Naive thymus-derived CD4-positive, alpha-beta T cell (primary cell): ENCODE data around the gene APOH. TPM values are rescaled to one million over a fixed set of nuclear protein-coding genes. Genes with fewer than 3 reads are reported as not detected.

Source experiments
- ATAC-seq: fragments of 150-1000 bp; cut with Tn5 transposase; 2 replicates; pipeline ENCODE4 v1.10.0; 2021; ENCODE audit warnings: mild to moderate bottlenecking, moderate library complexity
- CTCF ChIA-PET: fragments of 350-600 bp; sonication (Branson Sonifier 250); formaldehyde crosslinking; loops from one replicate; lab custom pipeline; 2021; ENCODE audit warnings: antibody characterized with exemption; lab: Charles Lee
- POLR2A ChIA-PET: fragments of 350-600 bp; sonication (Branson Sonifier 250); formaldehyde crosslinking; loops from one replicate; lab custom pipeline; 2021; ENCODE audit warnings: antibody characterized with exemption, inconsistent platforms; lab: Charles Lee
- DNase-seq, 9 donors: peaks; one replicate each; pipeline versions ENCODE4 v3.0.0 to v3.0.0-alpha.2; 2020 to 2022; ENCODE audit warnings: mixed read lengths in 1 of 9
- H3K27ac ChIP-seq: one replicate; pipeline ENCODE4 v1.7.0; 2013; ENCODE audit warnings: mild to moderate bottlenecking, low read depth, low read length, moderate library complexity
- H3K27me3 ChIP-seq, 2 donors: one replicate each; pipeline ENCODE4 v1.7.0; 2013; ENCODE audit warnings: low read length in 2 of 2, mild to moderate bottlenecking in 2 of 2, moderate library complexity in 2 of 2; ENCODE audit not compliant: control insufficient read depth in 2 of 2, insufficient read depth in 2 of 2
- H3K36me3 ChIP-seq, 3 experiments: 1 replicate in 2 of 3; 2 replicates in 1 of 3; pipeline ENCODE4 v1.7.0; 2013; ENCODE audit warnings: low read length in 3 of 3, mild to moderate bottlenecking in 3 of 3, moderate library complexity in 1 of 3; ENCODE audit not compliant: insufficient read depth in 3 of 3, control insufficient read depth in 2 of 3
- H3K4me1 ChIP-seq, 2 donors: one replicate each; pipeline ENCODE4 v1.7.0; 2013; ENCODE audit warnings: low read length in 2 of 2, mild to moderate bottlenecking in 2 of 2, moderate library complexity in 1 of 2; ENCODE audit not compliant: control insufficient read depth in 2 of 2, insufficient read depth in 2 of 2
- H3K4me3 ChIP-seq: 2 replicates; pipeline ENCODE4 v1.7.0; 2013; ENCODE audit warnings: mild to moderate bottlenecking, low read length
- H3K9me3 ChIP-seq, 3 experiments: 1 replicate in 2 of 3; 2 replicates in 1 of 3; pipeline ENCODE4 v1.7.0; 2013; ENCODE audit warnings: low read length in 3 of 3; ENCODE audit not compliant: control insufficient read depth in 2 of 3
- H3K27ac Mint-ChIP-seq, 9 donors: one replicate each; pipeline ENCODE4 v1.8.0; 2020 to 2022; ENCODE audit warnings: mixed read lengths in 9 of 9, mild to moderate bottlenecking in 8 of 9, moderate library complexity in 5 of 9, inconsistent platforms in 2 of 9
- H3K27me3 Mint-ChIP-seq, 5 donors: one replicate each; pipeline ENCODE4 v1.8.0; 2021 to 2022; ENCODE audit warnings: mixed read lengths in 5 of 5, mild to moderate bottlenecking in 1 of 5
- H3K36me3 Mint-ChIP-seq, 5 donors: one replicate each; pipeline ENCODE4 v1.8.0; 2020 to 2022; ENCODE audit warnings: mixed read lengths in 5 of 5, mild to moderate bottlenecking in 3 of 5, inconsistent platforms in 1 of 5
- H3K4me1 Mint-ChIP-seq, 7 donors: one replicate each; pipeline ENCODE4 v1.8.0; 2020 to 2022; ENCODE audit warnings: mixed read lengths in 7 of 7, mild to moderate bottlenecking in 3 of 7, inconsistent platforms in 1 of 7
- H3K4me3 Mint-ChIP-seq, 10 donors: one replicate each; pipeline ENCODE4 v1.8.0; 2020 to 2022; ENCODE audit warnings: mild to moderate bottlenecking in 10 of 10, mixed read lengths in 10 of 10, moderate library complexity in 6 of 10, inconsistent platforms in 2 of 10
- H3K9me3 Mint-ChIP-seq, 11 donors: one replicate each; pipeline ENCODE4 v1.8.0; 2020 to 2022; ENCODE audit warnings: mixed read lengths in 11 of 11, mild to moderate bottlenecking in 4 of 11, inconsistent platforms in 1 of 11, moderate library complexity in 1 of 11
- intact Hi-C, 2 donors: fragments of 100-400 bp; cut with micrococcal nuclease; formaldehyde crosslinking; loops; one replicate each; pipeline ENCODE4 v1.15.1; 2023
- polyA plus RNA-seq, 2 donors: library from polyadenylated mRNA; unstranded; fragments of 300-500 nt; fragmentation: Illumina TruSeq; gene quantifications; one replicate each; pipeline ENCODE4 v1.2.3, GENCODE V29; 2021
- total RNA-seq, 6 experiments: library from RNA in 5 of 6; stranded (reverse) in 5 of 6; gene quantifications; 1 replicate in 5 of 6; 2 replicates in 1 of 6; pipeline ENCODE4 v1.2.3 and lab custom pipeline; 2021 to 2026

APOH gene
- total and polyA plus RNA-seq, 7 experiments from 2014 or later = not detected

DNA sequence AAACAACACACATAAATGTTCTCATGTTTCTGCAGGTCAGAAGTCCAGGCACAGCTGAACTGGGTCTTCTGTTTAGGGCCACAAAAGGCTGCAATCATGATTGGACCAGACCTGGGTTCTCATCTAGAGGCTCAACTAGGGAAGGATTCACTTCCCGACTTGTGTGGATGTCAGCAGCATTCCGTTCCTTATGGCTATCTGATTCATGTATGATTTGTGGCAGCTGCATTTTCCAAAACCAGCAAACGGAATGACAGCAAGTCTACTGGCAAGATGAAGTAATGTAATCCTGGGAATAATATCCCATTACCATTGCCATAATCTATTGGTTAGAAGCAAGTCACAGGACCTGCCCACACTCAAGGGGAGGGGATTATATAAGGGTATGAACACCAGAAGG is 59.4 kb downstream of the APOH start:
- H3K4me3 ChIP-seq = no peak overlapping the region
- H3K36me3 ChIP-seq = no peaks in the 10 kb centered on the region
- H3K9me3 Mint-ChIP-seq = no peaks in the 10 kb centered on the region
- peaks cover 0 to 1% (median 0%) of the 10 kb centered on the region in 7 donors for H3K4me1 Mint-ChIP-seq
- H3K9me3 ChIP-seq = no peaks in the 10 kb centered on the region
- H3K27me3 Mint-ChIP-seq = peaks cover 0 to 6% (median 0%) of the 10 kb centered on the region in 5 donors
- CTCF ChIA-PET = no interaction called here
- POLR2A ChIA-PET = no interaction called here
- DNase-seq (no peak), ATAC-seq (no peak)
- intact Hi-C loops = loop anchor here in 1 of 2 donors (5.0 to 10.0 kb wide), 2 partner anchors 135 to 713 kb away; no protein-coding TSS in a partner anchor
- H3K27me3 ChIP-seq = no peaks in the 10 kb centered on the region
- H3K27ac Mint-ChIP-seq = no peak overlapping the region
- H3K4me3 Mint-ChIP-seq = no peak overlapping the region
- H3K36me3 Mint-ChIP-seq = no peaks in the 10 kb centered on the region
- H3K27ac ChIP-seq = no peak overlapping the region
- no peaks in the 10 kb centered on the region for H3K4me1 ChIP-seq

DNA sequence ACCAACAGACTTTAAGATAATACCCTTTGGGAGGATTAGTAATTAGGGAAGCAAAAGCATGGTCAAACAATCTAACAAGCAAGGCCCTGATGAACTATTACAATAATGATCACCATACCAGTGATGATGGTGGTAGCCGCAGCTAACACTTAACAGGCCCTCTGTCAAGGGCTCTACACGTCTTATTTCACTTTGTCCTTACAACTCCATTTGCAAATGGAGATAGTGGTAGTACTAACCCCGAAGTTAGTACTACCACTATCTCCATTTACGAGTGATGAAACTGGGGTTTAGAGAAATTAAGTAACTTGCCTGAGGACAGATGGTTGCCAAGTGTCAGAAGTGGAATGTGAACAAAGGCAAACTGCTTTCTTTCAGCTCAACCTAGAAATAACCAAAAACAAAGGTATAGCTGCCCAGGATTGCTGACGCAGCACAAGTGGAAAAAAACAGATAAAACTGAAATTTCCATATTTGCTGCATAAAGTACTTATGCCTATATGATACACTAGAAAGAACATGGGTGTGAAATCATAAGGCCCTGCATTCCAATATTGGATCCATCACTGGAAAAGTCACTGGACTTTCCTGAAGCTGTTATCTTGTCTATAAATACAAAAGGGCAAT is 61.9 kb downstream of the APOH start:
- POLR2A ChIA-PET = no interaction called here
- H3K27me3 ChIP-seq = no peaks in the 10 kb centered on the region
- DNase-seq (no peak), ATAC-seq (no peak)
- intact Hi-C loops = loop anchor here in 1 of 2 donors (5.0 to 10.0 kb wide), 2 partner anchors 133 to 710 kb away; no protein-coding TSS in a partner anchor
- Mint-ChIP-seq H3K4me3 (no peak overlapping the region), H3K9me3 (no peaks in the 10 kb centered on the region), H3K27me3 (no peaks in the 10 kb centered on the region), H3K27ac (no peak overlapping the region), H3K36me3 (no peaks in the 10 kb centered on the region), H3K4me1 (no peaks in the 10 kb centered on the region)
- no peak overlapping the region for H3K4me3 ChIP-seq
- no peaks in the 10 kb centered on the region for H3K36me3 ChIP-seq
- no peaks in the 10 kb centered on the region for H3K4me1 ChIP-seq
- H3K9me3 ChIP-seq = no peaks in the 10 kb centered on the region
- no peak overlapping the region for H3K27ac ChIP-seq
- CTCF ChIA-PET = interaction anchor here (0.7 to 1.3 kb wide), 3 partner anchors 873 to 948 kb away, joined by 3 to 5 read pairs (median 3); no protein-coding TSS in a partner anchor

DNA sequence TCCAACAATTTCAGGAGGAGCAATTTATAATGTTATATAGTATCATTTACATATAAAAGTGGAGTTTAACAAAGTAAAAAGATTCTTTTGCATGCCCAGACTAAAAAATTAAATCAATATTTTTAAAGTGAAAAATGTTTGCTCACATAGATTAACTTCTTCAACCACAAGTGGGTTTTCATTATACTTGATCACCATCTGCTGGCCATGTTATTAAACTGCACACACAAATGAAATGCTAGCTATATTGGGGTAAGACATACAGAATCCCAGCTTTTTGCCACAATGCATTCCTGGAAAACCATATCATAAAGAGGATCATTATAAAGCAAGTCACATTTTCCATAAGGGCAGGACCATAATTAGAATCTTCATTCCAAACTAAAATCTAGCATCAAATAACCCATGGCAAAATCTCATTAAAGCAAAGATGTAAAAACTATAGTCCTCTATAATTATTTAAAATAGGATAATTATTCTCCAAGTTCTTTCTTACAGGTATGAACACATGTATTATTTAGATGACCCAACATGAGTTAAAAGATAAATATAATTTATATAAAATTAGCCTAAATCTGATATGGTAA is 63.6 kb downstream of the APOH start:
- H3K27ac Mint-ChIP-seq = no peak overlapping the region
- no peak overlapping the region for H3K4me3 ChIP-seq
- CTCF ChIA-PET = interaction anchor here (0.5 to 4.7 kb wide), 7 partner anchors 37 to 933 kb away, joined by 3 to 35 read pairs (median 3); no protein-coding TSS in a partner anchor
- no peak overlapping the region for H3K4me3 Mint-ChIP-seq
- no peaks in the 10 kb centered on the region for H3K27me3 Mint-ChIP-seq
- H3K4me1 ChIP-seq = no peaks in the 10 kb centered on the region
- POLR2A ChIA-PET = no interaction called here
- DNase-seq (peak in 7 of 9 donors; percentile 23 to 58 (median 53)), ATAC-seq (peak; percentile 57)
- H3K36me3 Mint-ChIP-seq = no peaks in the 10 kb centered on the region
- intact Hi-C loops = loop anchor here (1.0 to 10.0 kb wide), 8 partner anchors 131 to 934 kb away; no protein-coding TSS in a partner anchor
- no peak overlapping the region for H3K27ac ChIP-seq
- no peaks in the 10 kb centered on the region for H3K9me3 ChIP-seq
- no peaks in the 10 kb centered on the region for H3K4me1 Mint-ChIP-seq
- no peaks in the 10 kb centered on the region for H3K9me3 Mint-ChIP-seq
- H3K27me3 ChIP-seq = no peaks in the 10 kb centered on the region
- H3K36me3 ChIP-seq = no peaks in the 10 kb centered on the region

Other genes with a start within 250 kb of the APOH start
- gene CEP112, start 37.3 kb downstream of the APOH start, total RNA-seq = 1 to 10 TPM in 2 of 5 experiments, under 1 TPM in 3; 0.46 to 2.5 (median 0.76) TPM
- gene CEP112, start 37.3 kb downstream of the APOH start, polyA plus RNA-seq = under 1 TPM in 1 of 2 donors, not detected in 1; 0.08 TPM
- gene PRKCA, start 73.2 kb upstream of the APOH start, total RNA-seq = 100 to 1,000 TPM in 4 of 5 experiments, 10 to 100 TPM in 1; 94.1 to 186 (median 154) TPM
- 1 to 10 TPM; 4.1 to 4.9 TPM for gene PRKCA, start 73.2 kb upstream of the APOH start, polyA plus RNA-seq